NCI-H187 (cell line): ENCODE data around the gene ZMIZ2.
"Not testable (repeated sequence)": the region's sequence is repeated elsewhere in the genome, so short reads cannot be mapped to it uniquely, and the experiment has no call there.

ENCODE experiments used
- DNase-seq, 2 experiments: peaks; one replicate each; lab custom pipeline; 2025; lab: John Stamatoyannopoulos, UW

Gene ZMIZ2

DNA sequence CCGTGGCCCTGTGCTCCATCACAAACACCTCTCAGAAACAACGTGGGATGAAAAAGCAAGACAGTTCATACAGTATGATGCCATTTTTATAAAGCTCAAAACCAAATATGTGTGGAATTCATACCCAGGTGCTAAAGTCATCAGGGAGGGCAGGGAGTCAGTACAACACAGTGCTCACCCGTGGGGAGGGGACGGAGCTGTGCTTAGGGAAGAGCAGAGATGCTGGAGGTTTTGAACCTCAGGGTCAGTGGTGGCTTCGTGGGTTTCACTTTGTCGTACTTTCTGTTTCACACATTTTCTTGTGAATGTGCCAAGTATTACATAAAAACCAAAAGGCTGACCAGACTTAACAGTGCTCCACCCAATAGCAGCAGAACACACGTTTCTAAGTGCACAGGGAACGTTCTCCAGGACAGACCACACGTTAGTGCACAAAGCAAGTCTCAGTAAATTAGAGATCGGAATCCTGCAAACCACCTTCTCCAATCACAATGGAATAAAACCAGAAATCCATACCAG lies 21.2 kb downstream of the ZMIZ2 start:
- no peak for DNase-seq

DNA sequence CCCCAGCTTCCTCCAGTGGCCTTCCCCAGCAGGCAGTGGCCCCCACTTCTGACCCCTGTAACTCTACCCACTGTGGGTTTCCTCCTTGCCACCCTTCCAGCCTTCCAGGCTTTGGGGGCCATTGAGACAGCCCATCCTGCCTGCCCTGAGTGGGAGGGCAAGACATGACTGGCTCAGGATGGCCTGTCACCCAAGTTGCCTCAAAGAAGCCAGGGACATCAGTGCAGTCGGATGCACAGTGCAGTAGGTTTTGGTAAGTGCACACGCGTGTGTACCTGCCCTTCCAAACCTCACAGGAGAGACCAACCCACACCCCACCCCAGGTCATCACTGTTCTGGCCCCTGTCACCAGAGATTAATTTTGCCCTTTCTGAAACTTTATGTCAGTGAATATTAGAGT lies 22.7 kb downstream of the ZMIZ2 start:
- DNase-seq: no peak

DNA sequence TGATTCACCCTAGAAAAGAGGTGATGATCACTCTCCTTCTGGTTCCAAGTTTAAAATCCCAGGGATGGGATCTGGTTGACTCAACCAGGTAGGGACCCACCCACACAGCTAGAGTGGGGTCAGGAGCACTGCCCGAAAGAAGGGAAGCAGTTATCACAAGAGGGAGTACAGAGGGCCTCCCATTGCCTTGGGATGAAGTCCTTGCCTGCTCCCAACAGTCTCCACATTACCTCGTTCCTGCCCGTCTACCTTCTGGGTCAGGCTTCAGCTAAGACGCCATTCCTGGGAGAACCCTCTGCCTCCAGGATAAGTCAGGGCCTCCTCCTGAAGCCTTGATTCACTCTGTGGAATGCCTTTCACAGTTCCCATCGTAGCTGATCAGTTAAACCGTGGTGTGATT lies 23.8 kb downstream of the ZMIZ2 start:
- DNase-seq: no peak

DNA sequence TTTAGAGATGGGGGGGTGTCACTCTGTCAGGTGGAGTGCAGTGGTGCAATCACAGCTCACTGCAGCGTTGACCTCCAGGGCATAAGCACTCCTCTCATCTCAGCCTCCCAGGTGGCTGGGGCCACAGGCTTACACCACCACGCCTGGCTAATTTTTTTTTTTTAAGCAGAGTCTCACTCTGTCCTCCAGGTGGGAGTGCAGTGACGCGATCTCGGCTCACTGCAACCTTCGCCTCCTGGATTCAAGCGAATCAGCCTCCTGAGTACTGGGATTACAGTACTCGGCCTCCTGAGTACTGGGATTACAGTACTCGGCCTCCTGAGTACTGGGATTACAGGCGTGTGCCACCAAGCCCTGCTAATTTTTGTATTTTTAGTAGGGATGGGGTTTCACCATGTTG lies 24.2 kb downstream of the ZMIZ2 start:
- DNase-seq: no peak

DNA sequence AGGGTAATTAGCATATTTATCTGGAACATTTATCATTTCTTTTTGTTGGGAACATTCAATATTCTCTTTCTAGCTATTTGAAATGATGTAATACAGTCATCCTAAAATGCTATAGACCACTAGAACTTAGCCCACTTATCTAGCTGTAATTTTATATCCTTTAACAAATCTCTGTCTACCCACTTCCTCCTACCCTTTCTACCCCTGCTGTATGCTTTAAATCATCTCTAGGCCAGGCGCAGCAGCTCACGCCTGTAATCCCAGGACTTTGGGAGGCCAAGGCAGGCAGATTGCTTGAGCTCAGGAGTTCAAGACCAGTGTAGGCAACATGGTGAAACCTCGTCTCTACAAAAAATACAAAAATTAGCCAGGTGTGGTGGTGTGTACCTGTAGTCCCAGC lies 25.8 kb downstream of the ZMIZ2 start:
- DNase-seq: not testable (repeated sequence)

DNA sequence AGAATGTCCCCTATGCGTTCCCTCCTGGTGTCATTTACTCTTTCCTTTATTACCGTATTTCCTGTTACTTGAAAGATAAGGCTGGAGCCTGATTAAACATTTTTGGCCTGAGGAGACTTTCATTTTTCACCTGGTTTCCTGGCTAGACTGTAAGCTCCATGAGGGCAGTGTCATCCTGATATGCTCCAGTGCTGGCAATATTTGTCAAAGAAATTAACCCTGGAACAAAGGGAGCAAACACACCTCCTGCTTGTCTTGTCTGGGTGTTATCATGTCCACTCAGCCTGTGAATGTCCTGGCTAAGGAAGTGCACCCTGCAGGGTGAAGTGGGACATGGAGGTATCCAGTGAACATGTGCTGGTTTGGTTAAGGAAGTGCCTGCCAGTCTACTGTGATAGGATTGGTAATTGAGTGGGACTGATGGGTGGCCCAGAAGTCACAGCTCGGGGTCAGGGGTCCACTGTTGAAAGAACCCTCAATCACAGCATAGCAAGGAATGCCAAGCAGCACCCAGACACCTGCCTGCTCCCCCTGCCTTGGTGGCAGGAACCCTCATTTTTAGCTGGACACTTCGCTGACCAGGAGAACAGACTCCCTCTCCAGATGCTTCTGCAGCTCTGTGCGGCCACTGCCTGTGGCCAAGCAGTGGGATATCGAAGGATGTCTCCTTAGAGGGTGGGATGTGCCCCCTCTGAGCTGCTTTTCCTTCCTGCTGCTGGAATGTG lies 26.9 kb downstream of the ZMIZ2 start:
- DNase-seq: no peak

DNA sequence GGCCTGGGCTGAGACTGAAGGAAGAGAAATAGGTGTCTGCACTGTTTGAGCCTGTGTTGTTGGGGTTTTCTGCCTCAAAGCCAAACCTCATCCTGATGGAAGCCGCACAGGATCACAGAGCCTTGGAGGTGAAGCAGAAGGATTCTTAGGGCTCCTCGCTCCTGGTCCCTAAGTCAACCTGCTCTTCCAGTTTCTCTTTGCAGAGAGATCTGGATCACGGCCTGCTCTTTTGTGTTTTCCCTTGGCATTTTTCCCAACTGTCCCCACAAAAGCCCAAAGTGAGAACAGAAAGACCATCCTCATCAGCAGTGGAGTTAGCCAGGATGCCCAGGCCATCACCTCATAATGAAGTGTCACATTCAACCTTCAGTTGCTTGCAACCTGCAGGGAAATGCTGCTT lies 27.6 kb downstream of the ZMIZ2 start:
- no peak for DNase-seq

DNA sequence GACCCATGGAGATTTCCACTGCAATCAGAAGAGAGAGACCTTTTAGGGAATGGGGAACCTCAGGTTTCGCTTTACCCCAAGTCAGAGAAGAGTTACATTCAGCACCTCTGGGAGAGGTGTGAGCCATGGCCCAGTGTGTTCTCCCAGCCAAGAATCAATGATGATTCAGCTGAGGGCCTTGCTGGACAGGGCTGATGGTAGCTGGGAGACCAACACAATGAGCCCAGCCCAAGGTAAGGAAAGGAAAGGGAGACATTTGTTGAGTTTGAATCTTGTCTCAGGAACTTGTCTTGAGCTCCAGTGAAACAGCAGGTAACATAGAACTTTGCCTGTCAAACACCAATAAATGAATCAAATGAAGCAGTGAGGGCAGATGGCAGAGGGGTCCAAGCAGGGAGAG lies 33.8 kb downstream of the ZMIZ2 start:
- no peak for DNase-seq

DNA sequence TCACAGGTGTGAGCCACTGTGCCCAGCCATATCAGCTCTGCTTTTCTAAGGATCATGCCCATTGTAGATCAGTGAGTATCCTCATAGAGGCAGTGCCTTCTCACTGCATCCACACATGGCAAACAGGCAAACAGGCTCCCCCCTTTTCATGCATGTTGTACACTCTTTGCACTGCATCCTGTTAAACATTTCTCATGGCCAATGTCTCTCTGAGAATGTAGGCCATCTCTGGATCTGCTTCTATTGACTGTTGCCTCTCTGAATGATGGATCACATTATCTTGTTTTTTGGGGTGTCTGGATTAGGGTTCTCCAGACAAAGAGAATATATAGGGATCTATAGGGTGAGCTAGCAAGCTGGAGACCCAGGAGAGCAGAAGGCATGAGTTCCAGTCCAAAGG lies 34.8 kb downstream of the ZMIZ2 start:
- no peak for DNase-seq

DNA sequence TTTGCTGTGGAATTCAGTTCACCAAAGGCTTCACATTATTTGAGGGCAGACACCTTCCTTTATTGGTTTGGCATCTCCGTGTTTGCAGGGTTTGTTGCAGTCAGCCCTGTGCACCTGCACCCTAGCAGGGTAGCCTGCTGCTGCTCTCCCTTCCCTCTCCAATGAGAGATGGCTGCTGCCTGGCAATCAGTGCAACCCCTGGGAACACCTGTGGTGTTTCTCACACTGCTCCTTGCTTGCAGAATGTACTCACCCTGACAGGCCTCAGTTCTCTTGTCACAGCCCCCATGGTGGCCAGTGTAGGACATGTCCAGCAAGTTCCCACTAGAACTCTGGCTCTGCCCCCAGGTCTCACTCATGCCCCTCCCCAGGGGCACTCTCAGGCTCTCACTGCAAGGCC lies 35.7 kb downstream of the ZMIZ2 start:
- no peak for DNase-seq

DNA sequence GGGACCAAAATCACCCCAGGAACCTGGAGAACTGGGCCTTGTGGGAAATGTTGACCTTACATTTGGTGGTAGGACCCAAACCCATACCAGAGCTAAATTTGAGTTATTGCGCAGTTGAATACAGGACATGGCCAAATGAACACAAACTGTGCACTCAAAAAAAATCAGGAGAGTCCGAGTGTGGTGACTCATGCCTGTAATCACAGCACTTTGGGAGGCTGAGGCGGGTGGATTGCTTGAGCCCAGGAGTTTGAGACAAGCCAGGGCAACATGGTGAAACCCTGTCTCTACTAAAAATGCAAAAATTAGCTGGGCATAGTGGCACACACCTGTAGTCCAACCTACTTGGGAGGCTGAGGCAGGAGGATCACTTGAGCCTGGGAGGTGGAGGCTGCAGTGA lies 36.6 kb downstream of the ZMIZ2 start:
- DNase-seq: not testable (repeated sequence)

DNA sequence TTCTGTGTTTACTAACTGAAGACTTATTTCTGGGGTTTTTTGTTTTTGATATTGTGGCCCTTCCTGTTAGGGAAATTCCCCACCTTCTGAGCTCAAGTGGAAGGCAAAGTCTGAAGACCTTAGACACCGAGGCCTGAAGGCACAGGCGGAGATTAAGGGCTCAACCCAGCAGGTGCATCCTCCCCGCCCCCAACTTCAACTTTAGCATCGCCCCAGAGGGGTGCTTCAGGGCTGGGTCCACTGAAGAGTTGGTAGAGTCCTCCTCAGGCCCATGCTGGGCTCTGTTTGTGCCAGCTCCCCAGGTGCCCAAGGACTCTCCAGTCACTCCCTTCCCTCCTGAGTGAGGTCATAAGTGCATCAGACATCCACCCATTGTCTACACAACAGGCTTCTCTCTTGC lies 38.4 kb downstream of the ZMIZ2 start:
- no peak for DNase-seq

DNA sequence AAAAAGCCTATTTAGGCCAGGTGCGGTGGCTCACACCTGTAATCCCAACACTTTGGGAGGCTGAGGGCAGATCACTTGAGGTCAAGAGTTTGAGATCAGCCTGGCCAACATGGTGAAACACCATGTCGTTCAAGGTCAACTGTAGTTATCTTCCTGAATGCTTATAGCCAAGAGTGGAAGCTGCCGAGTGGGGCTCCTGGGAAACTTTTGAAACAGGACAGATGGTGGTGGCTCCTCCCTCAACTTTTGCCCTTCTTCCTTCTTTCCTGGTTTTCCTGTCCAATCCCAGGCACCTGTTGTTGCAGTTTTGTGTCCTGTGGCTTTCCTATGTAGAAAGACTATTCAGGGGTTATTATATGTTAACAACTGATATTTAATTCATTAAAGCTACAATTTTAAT lies 39.1 kb downstream of the ZMIZ2 start:
- no peak for DNase-seq

DNA sequence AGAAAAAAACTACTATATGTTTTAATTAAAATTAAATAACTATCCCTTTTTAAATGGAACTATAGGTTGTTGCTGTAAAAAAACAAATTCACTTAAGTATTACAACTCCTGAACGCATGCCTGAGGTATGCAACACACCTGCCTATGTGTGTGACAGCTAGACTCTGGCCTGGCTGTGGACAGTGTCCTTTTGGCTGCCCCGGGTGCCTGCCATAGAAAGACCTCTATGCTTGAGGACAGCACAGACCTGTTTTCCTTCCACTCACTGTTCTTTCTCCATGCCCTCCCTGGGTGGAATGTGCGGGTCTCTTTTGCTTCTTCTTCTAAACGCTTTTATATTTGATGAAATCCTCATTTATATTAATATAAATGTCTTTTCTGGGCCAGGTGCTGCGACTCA lies 41.3 kb downstream of the ZMIZ2 start:
- DNase-seq: no peak

DNA sequence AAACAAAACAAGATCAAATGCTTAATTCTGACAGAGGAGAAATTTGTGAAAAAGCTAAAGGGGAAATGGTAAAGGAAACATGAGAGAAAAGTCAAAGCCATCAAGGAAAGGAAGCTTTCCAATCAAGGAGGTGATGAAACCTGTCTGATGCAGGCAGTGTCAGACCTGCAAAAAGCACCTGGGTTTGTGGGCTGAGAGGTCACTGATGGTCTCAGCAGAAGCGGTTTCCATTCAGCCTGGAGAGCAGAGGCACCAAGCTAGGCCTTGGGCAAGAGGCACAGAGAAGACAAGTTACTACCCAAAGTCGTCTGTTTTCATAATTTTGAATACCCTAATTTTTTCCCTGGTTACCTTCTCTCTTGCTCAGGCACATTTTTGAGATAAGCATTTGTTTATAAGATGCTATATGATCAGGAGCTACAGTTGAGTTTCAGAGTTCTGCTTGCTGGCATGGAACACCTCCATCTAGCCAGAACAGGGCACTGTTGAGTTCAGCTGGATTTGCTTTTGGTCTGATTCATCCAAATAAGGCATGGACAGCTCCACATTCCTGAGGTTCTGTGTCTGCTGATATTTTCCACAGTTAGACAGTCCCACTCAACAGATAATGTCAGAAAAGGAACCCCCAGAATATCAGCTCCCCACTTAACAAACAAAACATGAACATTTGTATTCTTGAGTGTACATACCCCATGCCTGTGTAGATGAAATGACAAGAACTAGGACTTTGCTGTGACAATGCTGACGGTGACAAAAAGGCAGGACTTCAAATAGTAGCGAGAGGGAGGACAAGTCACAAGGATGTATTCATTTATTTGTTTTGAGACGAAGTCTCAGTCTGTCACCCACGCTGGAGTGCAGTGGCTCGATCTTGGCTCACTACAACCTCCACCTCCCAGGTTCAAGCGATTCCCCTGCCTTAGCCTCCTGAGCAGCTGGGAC lies 42.9 kb downstream of the ZMIZ2 start:
- no peak for DNase-seq

DNA sequence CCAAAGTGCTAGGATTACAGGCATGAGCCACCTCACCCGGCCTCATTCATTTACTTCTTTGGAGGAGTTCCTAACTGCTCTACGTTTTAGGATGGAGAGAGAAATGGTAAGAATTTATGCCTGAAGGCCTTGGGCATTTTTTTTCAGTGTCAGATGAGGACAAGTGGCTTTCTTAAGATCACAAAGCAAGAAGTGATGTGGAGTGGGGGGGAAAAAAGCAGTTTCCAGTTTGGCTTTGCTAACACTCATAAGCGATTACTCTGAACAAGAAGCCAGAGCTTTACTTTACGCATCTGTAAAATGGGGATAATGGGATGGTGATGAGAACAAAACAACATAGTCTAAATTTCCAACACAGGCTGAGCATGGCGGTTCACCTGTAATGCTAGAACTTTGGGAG lies 45.3 kb downstream of the ZMIZ2 start:
- DNase-seq: no peak

DNA sequence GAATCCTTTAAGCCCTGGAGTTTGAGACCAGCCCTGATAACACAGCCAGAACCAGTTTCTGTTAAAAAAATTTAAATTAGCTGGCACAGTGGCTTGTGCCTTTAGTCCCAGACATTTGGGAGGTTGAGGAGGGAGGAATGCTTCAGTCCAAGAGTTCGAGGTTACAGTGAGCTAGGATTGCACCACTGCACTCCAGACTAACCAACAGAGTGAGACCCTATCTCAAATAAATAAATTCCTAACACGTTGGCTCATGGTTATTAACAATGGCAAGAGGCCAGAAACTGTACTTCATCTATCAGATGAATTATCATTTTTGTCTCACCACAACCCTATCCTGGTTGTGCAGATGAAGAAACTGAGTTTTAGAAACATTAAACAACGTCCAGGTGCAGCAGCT lies 45.7 kb downstream of the ZMIZ2 start:
- no peak for DNase-seq

DNA sequence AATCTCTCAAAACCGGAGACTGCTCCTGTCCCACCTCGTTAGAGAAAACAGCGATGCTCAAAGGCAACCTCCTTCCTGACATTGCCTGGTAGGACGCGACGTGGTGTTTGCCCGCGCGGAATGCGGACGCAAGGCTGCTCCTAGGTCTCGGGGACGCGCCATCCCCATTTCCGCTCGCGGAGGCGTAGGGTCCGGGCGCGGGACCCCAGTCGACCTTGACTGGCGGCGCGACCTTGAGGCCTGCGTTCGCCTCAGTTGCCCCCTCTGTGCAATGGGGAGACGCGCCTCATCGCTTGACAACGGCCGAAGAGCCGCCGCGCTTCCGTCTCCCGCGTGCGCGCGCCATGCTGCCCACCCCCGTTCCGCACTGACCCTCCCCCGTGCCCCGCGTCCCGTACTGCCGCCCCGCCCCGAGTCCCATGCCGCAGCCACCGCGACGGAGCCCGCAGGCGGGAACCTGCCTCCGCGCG lies 47.4 kb downstream of the ZMIZ2 start:
- no peak for DNase-seq

DNA sequence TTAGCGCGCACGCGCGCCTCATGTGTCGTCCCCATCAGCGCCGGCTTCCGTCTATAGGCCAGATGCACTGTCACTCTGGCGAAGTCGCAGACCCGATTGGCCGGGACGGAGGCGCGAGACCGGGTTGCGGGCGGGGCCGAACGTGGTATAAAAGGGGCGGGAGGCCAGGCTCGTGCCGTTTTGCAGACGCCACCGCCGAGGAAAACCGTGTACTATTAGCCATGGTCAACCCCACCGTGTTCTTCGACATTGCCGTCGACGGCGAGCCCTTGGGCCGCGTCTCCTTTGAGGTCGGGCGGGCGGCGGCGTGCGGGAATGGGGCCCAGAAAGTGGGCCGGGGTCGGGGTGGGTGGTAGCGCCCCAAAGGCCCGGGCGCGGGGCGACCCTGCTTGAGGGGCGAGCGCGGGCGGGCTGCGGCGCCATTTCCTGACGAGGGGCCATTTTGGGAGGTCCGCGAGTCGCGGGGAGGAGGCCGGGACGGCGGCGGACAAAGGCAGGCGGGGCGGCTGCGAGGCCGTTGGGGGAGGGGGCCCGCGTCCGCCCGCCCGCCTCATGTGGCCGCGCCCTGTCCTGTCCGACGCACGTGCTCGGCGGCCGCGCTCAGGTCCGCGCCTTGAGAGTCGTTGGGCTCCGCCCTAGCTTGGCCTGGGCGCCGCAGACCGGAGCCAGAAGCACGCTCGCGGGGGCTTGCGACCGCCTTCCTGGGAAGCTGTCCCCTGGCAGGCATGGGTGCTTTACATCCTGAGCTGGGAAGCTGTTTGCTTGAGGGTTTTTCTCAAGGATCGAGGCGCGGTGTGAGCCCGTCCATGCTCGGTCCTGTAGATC lies 48.1 kb downstream of the ZMIZ2 start, which contains the start of gene PPIA:
PPIA (plus strand) TSS at position 178 of the 825 bp plus-strand sequence; CDS start at position 222, 44 bp downstream.
- DNase-seq: peak; percentile 91 to 97

DNA sequence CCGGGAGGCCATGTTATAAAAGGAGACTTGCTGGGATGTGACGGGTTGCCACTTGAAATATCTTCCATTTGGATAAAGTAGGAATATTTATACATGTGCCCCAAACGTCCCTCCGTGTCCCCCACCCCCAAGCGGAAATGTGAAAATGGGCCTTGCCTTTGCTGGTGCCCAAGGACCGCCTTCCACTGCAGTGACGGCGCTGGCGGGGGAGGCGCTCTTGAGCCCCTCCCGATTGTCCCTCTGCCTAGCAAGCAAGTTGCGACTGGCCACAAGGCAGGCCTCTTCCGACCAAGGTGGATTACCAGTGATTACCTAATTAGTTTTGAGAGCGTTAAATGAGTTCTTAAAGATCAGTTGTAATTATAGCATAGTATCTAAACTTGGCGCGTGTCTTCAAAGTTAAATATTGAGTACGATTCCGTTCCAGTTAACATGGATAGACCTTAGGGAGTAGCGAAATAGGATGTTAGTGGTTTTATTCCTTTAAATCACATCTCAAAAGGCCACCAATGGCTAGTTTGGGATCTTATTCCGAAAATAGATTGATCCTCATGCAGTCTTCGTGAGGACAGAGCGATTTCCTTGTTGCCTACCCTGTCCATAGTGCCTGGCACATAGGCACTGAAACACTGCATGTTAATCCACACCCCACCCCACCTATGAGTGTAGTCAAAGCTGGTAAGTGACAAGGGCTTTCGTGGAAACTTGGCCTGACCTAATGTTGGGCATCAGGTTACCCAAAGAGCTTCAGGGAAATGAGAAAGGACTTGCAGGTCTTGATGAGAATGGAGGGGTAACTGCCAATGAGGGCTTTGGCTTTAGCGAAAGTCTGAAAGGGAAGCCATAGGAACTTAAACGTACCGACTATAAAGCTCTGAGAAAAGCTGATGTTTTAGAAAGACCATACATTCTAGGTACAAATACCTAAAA lies 48.9 kb downstream of the ZMIZ2 start:
- DNase-seq: peak; percentile 44 to 63
